NCI-H2081 (cell line): ENCODE results near the gene NOC4L.

Source experiments
- DNase-seq, 2 experiments: peaks; one replicate each; lab custom pipeline; 2025; lab: John Stamatoyannopoulos, UW

The NOC4L gene

DNA sequence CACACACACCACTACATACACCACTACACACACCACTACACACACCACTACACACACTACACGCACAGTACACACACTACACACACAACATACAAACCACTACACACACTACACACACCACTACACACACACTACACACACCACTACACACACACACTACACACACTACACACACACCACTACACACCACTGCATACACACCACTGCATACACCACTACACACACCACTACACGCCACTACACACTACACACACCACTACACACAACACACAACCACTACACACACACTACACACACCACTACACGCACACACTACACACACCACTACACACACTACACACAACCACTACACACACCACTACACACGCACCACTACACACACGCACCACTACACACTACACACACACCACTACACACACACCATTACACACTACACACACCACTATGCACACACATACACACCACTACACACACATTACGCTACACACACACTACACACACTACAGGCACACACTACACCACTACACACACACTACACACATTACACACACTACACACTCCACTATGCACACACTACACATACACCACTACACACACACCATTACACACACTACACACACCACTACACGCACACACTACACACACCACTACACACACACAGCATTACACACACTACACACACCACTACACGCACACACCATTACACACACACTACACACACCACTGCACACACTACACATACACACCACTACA is 12.5 kb downstream of the NOC4L start:
- DNase-seq: no peak

DNA sequence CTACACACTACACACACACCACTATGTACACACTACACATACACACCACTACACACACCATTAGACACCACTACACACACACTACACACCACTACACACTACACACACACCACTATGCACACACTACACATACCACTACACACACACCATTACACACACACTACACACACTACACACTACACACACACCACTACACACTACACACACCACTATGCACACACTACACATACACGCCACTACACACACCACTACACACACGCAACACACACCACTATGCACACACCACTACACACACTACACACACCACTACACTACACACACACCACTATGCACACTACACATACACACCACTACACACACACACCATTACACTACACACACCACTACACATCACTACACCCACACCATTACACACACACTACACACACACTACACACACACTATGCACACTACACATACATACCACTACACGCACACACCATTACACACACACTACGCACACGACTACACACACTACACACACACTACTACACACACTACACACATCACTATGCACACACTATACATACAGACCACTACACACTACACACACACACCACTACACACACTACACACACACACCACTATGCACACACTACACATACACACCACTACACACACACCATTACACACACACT is 13.6 kb downstream of the NOC4L start:
- no peak for DNase-seq

DNA sequence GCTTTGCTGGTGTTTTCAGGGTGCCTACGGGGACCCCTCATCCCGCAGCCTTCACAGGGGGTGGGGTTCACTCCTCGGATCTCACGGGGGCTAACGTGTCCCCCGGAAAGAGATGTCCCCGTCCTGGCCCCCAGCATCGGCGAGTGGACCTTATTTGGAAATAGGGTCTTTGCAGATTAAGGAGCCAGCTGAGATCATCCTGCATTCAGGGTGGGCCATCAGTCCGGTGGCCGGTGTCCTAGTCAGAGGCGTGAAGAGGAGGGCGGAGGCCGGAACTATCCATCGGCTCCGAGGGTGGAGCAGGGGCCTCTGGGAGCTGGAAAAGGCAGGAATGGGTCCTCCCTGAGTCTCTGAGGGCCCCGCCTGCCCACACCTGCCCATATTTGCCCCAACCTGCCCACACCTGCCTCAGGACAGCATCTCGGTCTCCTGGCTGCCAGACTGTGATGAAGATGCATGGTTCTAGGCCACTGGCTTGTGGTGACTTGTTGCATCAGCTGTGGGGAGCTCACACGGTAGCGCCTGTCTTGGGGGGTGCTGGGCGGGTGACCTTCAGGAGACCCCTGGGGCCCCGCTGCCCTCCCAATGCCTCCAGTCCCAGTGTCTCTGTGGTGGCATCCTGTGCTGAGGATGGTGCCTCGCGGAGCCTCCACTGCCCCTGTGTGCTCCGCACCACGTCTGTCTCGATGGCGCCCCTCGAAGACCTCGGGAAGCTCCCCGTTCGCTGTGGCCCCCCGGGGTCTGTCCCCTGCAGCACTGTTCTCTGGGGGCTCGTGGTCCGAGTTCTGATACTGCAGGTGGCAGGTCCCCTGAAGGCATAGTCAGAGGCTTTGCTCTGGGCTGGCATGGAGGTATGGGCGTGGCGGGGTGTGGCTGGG is 14.7 kb downstream of the NOC4L start:
- DNase-seq: no peak

GRCh38 chr12:132159555-132160003 is 15.3 kb downstream of the NOC4L start:
- no peak for DNase-seq

DNA sequence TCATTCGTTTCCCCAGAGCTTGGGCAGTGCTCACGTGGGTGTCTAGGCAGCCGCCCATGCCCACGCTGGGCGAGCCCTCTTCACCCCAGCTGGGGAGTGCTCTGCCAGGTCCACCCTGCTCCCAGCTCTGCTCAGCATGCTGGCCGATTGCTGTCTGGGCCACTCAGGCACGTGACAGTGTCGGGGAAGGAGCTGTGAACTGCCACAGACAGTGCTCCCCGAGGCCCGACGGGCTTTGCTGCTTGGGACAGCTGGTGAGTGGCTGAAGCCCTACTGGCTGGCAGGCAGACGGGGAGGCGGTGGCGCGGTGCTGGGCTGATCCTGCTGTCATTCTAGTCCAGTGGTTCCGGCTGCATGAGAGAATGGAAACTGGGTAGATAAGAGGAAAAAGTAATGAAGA is 15.8 kb downstream of the NOC4L start:
- DNase-seq: no peak

DNA sequence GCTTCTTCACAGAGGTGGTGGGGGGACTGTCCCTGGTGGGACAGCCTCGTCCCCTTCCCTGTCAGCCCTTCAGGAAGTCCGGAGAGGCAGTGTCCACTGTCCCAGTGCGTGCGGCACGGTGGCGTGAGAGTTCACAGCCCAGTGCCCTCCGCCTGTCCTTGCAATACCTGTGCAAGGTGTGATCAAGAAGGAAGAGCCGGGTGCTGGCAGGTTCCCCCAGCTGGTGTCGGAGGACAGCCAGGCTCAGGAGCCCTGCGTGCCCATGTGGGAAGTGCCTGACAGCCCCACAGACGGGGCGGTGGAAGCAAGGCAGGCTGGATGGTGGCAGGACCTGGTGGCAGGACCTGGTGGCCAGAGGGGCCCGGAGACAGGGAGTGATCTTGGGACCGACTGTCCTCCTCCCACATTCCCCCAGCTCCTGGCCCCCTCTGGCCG is 16.4 kb downstream of the NOC4L start:
- DNase-seq: no peak

GRCh38 chr12:132161036-132161781 is 17.0 kb downstream of the NOC4L start:
- DNase-seq: no peak

GRCh38 chr12:132161796-132162507 is 17.7 kb downstream of the NOC4L start:
- DNase-seq: no peak

GRCh38 chr12:132162508-132163031 is 18.3 kb downstream of the NOC4L start:
- DNase-seq: no peak

GRCh38 chr12:132163041-132163910 is 19.0 kb downstream of the NOC4L start:
- no peak for DNase-seq

DNA sequence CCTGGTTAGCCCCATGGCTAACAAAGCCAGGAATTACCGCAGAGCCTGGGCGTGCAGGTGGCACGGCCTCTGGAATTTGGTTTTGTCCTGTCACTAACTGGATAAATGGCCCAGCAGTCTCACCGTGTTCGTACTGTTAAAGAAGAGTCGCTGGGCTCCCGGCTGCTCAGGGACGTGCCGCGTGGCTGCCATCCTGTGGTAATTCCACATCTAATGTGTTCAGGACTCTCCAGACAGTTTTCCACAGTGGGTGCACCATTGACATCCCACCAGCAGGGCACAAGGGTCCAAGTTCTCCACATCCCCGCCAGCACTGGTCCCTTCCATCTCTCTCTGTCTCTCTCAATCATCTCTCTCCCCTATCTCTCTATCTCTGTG is 19.6 kb downstream of the NOC4L start:
- peak in 1 of 2 experiments; percentile 11 for DNase-seq

GRCh38 chr12:132164426-132164825 is 20.2 kb downstream of the NOC4L start:
- DNase-seq: no peak

DNA sequence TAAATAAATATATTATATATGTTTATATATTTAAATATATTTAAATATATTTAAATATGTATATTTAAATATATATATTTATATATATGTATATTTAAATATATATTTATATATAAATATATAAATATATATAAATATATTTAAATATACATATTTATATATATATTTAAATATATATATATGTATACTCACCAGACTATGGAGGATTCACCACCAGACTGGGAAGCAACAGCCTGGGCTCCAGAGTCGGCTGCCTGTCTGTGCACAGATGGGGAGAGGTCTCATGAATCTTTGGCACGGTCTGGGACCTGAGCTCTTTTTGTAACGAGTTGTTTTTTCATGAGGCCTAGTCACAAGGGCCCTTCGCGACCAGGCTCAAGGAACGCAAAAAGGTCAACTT is 21.3 kb downstream of the NOC4L start:
- no peak for DNase-seq

DNA sequence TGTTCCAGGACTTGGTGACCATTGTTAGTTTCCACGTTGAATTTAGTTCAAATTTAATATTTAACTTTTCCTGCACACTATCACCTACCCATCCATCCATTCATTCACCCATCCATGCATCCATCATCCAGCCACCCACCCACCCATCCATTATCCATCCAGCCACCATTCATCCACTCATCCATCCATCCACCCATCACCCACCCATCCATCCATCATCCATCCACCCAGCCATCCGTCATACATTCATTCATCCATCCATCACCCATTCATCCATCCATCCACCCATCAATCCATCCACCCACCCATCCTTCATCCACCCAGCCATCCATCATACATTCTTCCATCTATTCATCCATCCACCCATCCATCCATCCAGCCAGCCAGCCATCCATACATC is 21.8 kb downstream of the NOC4L start:
- DNase-seq: no peak

DNA sequence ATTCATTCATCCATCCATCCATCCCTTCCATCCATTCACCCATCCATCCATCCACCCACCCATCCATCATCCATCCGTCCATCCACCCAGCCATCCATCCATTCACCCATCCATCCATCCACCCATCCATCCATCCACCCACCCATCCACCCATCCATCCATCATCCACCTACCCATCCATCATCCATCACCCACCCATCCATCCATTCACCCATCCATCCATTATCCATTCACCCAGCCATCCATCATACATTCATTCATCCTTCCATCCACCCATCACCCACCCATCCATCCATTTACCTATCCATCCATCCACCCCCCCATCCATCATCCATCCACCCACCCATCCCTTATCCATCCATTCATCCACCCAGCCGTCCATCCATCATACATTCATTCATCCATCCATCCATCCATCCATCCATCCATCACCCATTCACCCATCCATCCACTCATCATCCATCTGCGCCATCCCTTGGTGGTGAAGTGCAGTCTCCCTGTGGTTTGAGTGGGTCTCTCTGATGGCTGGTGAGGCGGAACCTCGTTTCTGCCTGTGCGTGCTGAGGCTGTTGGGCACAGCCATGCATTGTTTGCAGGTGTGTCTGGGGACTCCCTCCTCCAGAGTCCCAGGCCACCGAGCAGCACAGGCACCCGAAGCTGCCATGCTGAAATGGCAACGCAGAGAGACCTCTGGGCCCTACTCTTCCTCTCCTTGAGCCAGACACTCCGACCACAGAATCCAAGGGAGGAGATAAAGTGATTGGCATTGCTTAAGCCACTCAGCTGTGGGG is 22.7 kb downstream of the NOC4L start:
- no peak for DNase-seq

DNA sequence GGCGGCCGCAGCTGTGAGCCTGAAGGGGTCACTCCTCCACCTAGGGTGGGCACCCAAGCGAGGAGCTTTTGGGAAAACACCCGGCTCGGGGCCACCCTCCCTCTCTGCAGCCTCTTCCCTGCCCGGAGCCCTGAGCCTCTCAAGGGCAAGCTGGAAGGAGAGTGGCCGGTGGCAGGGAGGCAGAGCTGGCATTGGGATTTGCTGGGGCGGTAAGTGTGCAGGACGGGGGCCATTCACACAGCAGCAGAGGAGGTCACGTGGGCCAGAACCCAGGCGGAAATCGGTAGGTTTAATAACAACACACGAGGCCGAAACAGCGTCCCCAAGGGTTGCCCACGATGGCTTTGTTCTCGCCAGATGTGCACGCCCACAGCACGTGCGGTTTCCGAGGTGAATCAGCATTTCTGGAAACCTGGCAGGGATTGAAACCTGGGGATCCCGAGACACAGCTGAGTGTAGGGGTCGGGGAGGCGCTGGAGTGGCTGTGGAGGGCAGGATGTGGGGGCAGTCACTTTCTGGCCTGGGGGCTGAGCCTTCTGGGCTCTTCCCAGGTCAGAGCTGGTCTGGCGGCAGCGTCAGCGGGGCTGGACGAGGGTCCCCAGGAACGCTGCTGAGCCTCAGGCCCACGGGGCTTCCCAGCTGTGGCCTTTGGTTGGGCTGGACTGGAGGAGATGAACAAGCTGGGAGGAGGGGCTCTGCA is 23.5 kb downstream of the NOC4L start:
- DNase-seq: no peak

- DNase-seq: no peak
These were observed 24.2 kb downstream of the NOC4L start for GRCh38 chr12:132168311-132169031.

- DNase-seq: peak in 1 of 2 experiments; percentile 23
These were observed 25.1 kb downstream of the NOC4L start for GRCh38 chr12:132169376-132169775.
